ENCODE measurements around the gene CYP3A4.

DNA sequence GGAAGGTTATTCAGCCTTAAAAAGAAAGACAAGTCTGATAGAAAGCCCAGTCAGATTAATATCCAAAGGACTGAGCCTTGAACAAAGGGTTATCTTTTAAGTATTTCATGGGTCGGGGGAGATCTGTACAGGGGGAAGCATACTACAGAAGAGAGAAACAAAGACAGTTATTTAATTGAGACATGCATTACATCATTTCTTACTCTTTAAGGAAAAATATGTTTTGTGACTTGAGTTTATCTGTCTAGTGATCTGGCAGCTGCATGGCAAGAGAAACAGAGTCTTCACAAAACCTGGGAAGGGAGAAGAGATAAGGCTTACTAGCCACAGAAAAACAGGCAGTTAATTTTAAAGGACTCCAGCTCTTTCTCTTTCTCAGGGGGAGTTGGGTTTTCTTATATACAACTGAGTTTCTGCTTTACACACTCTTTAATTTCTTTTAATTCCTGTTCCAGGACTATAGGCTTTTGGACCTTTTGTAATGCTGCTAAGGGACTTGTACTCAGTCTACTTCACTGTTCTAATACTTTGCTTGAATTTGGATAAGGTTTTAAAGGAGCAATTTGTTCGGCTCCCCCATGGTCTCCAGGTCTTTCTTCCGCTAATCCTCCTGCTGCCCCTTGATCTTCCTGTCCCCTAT is 23.0 kb upstream of the CYP3A4 start:
- TF ChIP-seq, protein P1, sequence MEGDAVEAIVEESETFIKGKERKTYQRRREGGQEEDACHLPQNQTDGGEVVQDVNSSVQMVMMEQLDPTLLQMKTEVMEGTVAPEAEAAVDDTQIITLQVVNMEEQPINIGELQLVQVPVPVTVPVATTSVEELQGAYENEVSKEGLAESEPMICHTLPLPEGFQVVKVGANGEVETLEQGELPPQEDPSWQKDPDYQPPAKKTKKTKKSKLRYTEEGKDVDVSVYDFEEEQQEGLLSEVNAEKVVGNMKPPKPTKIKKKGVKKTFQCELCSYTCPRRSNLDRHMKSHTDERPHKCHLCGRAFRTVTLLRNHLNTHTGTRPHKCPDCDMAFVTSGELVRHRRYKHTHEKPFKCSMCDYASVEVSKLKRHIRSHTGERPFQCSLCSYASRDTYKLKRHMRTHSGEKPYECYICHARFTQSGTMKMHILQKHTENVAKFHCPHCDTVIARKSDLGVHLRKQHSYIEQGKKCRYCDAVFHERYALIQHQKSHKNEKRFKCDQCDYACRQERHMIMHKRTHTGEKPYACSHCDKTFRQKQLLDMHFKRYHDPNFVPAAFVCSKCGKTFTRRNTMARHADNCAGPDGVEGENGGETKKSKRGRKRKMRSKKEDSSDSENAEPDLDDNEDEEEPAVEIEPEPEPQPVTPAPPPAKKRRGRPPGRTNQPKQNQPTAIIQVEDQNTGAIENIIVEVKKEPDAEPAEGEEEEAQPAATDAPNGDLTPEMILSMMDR (conservative IDR thresholded peaks at IDR 0.05; ENCODE audit: low read depth, low read length) = no peak
- no peak for TF ChIP-seq EZH2 (IDR thresholded peaks at IDR 0.05; ENCODE audit: low read length, unreplicated experiment)
